ENCODE data around the gene PGS1. TPM values are rescaled to one million over a fixed set of nuclear protein-coding genes. Genes with fewer than 3 reads are reported as not detected.

Gene PGS1
- total and polyA plus RNA-seq, 2 of the 8 experiments (the other 6 are each of a cell fraction or from before 2014, with no cell fraction given) = 46.7 to 60.0 TPM

- TF ChIP-seq CBX8 (IDR thresholded peaks at IDR 0.05; ENCODE audit: borderline replicate concordance, low read depth, low read length) (no peak), CTCF (IDR thresholded peaks at IDR 0.05; ENCODE audit: control extremely low read depth in 1 of 3, insufficient read depth in 1 of 3, low read depth in 1 of 3, low read length in 3 of 3) (0 out of 4 replicates have a peak, but pooled peaks of 1 of the 3 experiments have one; percentile 1), JUND (IDR thresholded peaks at IDR 0.05; ENCODE audit: low read length) (0 out of 2 replicates have a peak, but pooled peaks have one; percentile 31), TBP (IDR thresholded peaks at IDR 0.05; ENCODE audit: low read depth, low read length) (no peak), YY1 (IDR thresholded peaks at IDR 0.05; ENCODE audit: low read depth, low read length) (no peak), SRF (IDR thresholded peaks at IDR 0.05; ENCODE audit: low read depth, low read length) (no peak), EGR1 (IDR thresholded peaks at IDR 0.05; ENCODE audit: borderline replicate concordance, low read depth, low read length) (no peak), TAF7 (optimal IDR thresholded peaks at IDR 0.05; ENCODE audit: borderline replicate concordance, low read depth, low read length) (no peak), TCF12 (IDR thresholded peaks at IDR 0.05; ENCODE audit: low read depth, low read length) (0 out of 2 replicates have a peak, but pooled peaks have one; percentile 64), SAP30 (IDR thresholded peaks at IDR 0.05; ENCODE audit: insufficient read depth, insufficient replicate concordance, low read length) (no peak), RXRA (IDR thresholded peaks at IDR 0.05; ENCODE audit: insufficient read depth, low read depth, low read length) (peak; percentile 97), ATF2 (IDR thresholded peaks at IDR 0.05; ENCODE audit: low read length) (peak; percentile 60; the same call in 1 of the 2 replicates), BACH1 (IDR thresholded peaks at IDR 0.05; ENCODE audit: low read length) (no peak), GABPA (IDR thresholded peaks at IDR 0.05; ENCODE audit: borderline replicate concordance, insufficient read depth, low read length) (no peak), SIRT6 (IDR thresholded peaks at IDR 0.05; ENCODE audit: low read length) (no peak), KDM4A (IDR thresholded peaks at IDR 0.05; ENCODE audit: low read depth, low read length, severe bottlenecking) (no peak), RAD21 (IDR thresholded peaks at IDR 0.05 in 1 of 2, conservative IDR thresholded peaks at IDR 0.05 in 1 of 2; ENCODE audit: low read depth in 2 of 2, low read length in 2 of 2) (peak; percentile 3 to 18; a peak in 1 of 4 replicates)
- TF ChIP-seq, protein P1, sequence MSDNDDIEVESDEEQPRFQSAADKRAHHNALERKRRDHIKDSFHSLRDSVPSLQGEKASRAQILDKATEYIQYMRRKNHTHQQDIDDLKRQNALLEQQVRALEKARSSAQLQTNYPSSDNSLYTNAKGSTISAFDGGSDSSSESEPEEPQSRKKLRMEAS (IDR thresholded peaks at IDR 0.05) = peak; percentile 73
- TF ChIP-seq, protein P2, sequence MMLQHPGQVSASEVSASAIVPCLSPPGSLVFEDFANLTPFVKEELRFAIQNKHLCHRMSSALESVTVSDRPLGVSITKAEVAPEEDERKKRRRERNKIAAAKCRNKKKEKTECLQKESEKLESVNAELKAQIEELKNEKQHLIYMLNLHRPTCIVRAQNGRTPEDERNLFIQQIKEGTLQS (IDR thresholded peaks at IDR 0.05; ENCODE audit: insufficient read depth, low read depth, low read length) = no peak
These were observed 22.2 kb upstream of the PGS1 start (continued) for GRCh38 chr17:78356101-78356713.
